Ishikawa (cell line): ENCODE data around the gene DDX23.

Experiments used
- CEBPB ChIP-seq: IDR thresholded peaks from 2 replicates; pipeline ENCODE4 v1.6.1; 2012
- CREB1 ChIP-seq: IDR thresholded peaks from 2 replicates; pipeline ENCODE4 v1.6.1; 2012; ENCODE audit warnings: low read depth
- EGR1 ChIP-seq: IDR thresholded peaks from 2 replicates; pipeline ENCODE4 v1.6.1; 2012
- EP300 ChIP-seq: IDR thresholded peaks from 2 replicates; pipeline ENCODE4 v1.6.1; 2012; ENCODE audit warnings: borderline replicate concordance
- FOXM1 ChIP-seq: IDR thresholded peaks from 2 replicates; pipeline ENCODE4 v1.6.1; 2012; ENCODE audit warnings: low read depth, borderline replicate concordance
- NFIC ChIP-seq: IDR thresholded peaks from 2 replicates; pipeline ENCODE4 v1.6.1; 2012
- RAD21 ChIP-seq: IDR thresholded peaks from 2 replicates; pipeline ENCODE4 v1.6.1; 2012; ENCODE audit warnings: low read depth
- TAF1 ChIP-seq: IDR thresholded peaks from 2 replicates; pipeline ENCODE4 v1.6.1; 2012; ENCODE audit warnings: low read depth, mild to moderate bottlenecking
- TCF12 ChIP-seq: IDR thresholded peaks from 2 replicates; pipeline ENCODE4 v1.6.1; 2012; ENCODE audit warnings: low read depth
- TEAD4 ChIP-seq: IDR thresholded peaks from 2 replicates; pipeline ENCODE4 v1.6.1; 2012
- YY1 ChIP-seq: IDR thresholded peaks from 2 replicates; pipeline ENCODE4 v1.6.1; 2012; ENCODE audit warnings: low read depth
- ZBTB7A ChIP-seq: IDR thresholded peaks from 2 replicates; pipeline ENCODE4 v1.6.1; 2012; ENCODE audit warnings: low read depth
- TF ChIP-seq, protein P1 (sequence below): IDR thresholded peaks from 2 replicates; pipeline ENCODE4 v1.6.1; 2012
- TF ChIP-seq, protein P2 (sequence below): IDR thresholded peaks from 2 replicates; pipeline ENCODE4 v1.6.1; 2012
- TF ChIP-seq, protein P3 (sequence below): IDR thresholded peaks from 2 replicates; pipeline ENCODE4 v1.6.1; 2012; ENCODE audit warnings: low read depth, mild to moderate bottlenecking

DDX23 gene

DNA sequence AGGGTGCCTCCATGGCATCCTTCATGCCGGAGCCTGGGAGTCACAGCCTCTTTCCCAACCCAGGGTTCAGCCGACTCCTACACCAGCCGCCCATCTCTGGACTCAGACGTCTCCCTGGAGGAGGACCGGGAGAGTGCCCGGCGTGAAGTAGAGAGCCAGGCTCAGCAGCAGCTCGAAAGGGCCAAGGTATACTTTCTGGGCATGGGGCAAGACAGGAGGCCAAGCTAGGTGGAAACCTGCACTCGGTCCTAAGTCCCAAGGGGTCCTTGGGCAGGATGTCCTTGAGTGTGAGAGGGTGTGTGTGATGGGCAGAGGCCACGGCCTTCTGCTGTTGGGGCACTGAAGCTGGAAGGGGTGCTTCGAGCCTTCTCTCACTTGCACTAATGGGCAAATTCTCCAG, 28.7 kb downstream of the DDX23 start:
- no peak for TF ChIP-seq EGR1
- no peak for TF ChIP-seq FOXM1
- no peak for TF ChIP-seq YY1
- TF ChIP-seq EP300 = no peak
- TF ChIP-seq RAD21 = no peak
- TF ChIP-seq ZBTB7A = no peak
- no peak for TF ChIP-seq TEAD4
- TF ChIP-seq TCF12 = no peak
- no peak for TF ChIP-seq CREB1
- no peak for TF ChIP-seq CEBPB
- TF ChIP-seq, protein P1, sequence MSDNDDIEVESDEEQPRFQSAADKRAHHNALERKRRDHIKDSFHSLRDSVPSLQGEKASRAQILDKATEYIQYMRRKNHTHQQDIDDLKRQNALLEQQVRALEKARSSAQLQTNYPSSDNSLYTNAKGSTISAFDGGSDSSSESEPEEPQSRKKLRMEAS = no peak
- TF ChIP-seq TAF1 = no peak
- no peak for TF ChIP-seq NFIC
- TF ChIP-seq, protein P2, sequence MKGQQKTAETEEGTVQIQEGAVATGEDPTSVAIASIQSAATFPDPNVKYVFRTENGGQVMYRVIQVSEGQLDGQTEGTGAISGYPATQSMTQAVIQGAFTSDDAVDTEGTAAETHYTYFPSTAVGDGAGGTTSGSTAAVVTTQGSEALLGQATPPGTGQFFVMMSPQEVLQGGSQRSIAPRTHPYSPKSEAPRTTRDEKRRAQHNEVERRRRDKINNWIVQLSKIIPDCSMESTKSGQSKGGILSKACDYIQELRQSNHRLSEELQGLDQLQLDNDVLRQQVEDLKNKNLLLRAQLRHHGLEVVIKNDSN = no peak
- TF ChIP-seq, protein P3, sequence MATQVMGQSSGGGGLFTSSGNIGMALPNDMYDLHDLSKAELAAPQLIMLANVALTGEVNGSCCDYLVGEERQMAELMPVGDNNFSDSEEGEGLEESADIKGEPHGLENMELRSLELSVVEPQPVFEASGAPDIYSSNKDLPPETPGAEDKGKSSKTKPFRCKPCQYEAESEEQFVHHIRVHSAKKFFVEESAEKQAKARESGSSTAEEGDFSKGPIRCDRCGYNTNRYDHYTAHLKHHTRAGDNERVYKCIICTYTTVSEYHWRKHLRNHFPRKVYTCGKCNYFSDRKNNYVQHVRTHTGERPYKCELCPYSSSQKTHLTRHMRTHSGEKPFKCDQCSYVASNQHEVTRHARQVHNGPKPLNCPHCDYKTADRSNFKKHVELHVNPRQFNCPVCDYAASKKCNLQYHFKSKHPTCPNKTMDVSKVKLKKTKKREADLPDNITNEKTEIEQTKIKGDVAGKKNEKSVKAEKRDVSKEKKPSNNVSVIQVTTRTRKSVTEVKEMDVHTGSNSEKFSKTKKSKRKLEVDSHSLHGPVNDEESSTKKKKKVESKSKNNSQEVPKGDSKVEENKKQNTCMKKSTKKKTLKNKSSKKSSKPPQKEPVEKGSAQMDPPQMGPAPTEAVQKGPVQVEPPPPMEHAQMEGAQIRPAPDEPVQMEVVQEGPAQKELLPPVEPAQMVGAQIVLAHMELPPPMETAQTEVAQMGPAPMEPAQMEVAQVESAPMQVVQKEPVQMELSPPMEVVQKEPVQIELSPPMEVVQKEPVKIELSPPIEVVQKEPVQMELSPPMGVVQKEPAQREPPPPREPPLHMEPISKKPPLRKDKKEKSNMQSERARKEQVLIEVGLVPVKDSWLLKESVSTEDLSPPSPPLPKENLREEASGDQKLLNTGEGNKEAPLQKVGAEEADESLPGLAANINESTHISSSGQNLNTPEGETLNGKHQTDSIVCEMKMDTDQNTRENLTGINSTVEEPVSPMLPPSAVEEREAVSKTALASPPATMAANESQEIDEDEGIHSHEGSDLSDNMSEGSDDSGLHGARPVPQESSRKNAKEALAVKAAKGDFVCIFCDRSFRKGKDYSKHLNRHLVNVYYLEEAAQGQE = no peak

DNA sequence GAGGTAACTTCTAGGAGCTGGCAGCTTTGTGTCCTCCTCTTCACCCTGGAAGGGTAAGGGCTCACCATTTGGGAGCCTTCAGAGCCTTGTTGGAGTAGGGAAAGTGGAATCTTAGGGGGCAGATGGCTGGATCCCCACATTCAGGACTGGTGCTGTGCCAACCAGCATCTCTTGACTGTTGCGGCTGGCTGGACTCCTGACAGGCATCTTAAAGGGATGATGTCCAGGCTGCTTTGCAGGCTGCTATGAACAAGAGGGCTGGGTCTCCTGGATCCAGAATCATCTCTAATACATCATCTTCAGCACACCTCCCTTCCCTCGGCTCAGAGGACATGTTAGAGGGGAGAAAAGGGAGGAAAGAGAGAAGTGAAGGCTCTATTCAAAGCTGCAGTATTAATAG, 29.3 kb downstream of the DDX23 start:
- TF ChIP-seq CREB1 = no peak
- TF ChIP-seq ZBTB7A = no peak
- no peak for TF ChIP-seq TAF1
- TF ChIP-seq YY1 = no peak
- no peak for TF ChIP-seq TCF12
- TF ChIP-seq FOXM1 = no peak
- TF ChIP-seq NFIC = no peak
- no peak for TF ChIP-seq RAD21
- TF ChIP-seq, protein P3 = no peak
- no peak for TF ChIP-seq EP300
- no peak for TF ChIP-seq EGR1
- no peak for TF ChIP-seq TEAD4

DNA sequence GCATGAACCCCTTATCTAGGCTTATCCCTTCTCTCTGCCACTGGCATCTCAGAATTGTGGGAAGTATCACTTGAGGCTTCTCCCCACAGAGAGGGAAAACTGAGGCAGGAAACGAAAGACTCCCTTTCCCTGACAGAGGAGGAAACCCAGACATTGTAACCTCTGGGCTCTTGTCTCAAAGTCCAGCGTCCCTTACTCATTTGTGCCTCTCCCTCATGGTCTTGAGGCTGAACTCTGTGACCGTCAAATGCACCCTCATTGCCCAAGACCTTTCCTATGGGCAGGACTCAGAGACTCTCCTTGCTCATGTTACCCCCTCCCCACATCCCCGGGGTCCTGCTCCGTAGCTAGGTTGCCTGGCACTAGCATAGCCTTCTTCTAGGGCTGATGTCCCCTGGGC, 29.8 kb downstream of the DDX23 start:
- TF ChIP-seq TCF12 (no peak), TEAD4 (no peak), NFIC (no peak), TAF1 (no peak), EP300 (no peak), FOXM1 (no peak), RAD21 (no peak), YY1 (no peak)
- TF ChIP-seq, protein P1 = no peak
- TF ChIP-seq, protein P3 = no peak

DNA sequence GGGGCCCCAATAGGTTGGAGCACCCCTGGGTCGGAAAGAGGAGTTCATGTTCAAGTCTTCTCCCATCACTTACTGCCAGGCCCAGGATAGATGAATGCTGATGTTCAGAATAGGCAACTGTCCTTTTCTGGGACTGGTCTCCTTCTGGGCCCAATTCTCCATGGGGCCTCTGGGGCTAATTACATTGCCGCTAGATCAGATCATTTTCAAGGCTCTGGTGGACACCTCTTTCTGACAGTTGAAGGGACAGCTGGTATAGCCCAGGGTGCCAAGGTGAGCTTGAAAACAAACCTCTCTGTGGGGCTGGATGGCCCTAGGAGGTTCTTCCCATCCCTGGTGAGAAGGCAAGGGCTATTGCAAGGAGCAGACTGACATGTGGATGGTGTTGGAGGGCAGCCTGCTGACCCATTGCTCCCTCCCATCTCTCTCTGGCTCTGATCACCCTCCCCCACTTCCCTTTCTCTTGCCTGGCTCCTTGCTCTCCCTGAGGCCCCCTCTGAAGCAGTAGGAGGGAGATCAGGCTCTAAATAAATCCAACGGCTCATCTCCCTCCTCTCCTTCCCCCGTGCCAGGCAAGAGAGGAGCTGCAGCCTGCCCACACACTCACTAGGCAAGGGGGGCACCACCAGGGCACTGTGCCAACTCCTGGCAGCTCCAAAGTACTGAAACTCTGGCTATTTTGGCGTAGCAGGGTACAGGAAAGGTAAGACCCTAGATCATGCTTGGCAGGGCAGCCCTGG, 31.8 kb downstream of the DDX23 start:
- TF ChIP-seq, protein P3 = no peak
- TF ChIP-seq ZBTB7A = no peak
- 0 out of 2 replicates have a peak, but pooled peaks have one; percentile 20 for TF ChIP-seq NFIC
